NCI-H69 (cell line): ENCODE data around the gene ALAD.
A peak's percentile ranks its signal among the peaks of the same experiment; 100 is the strongest.
"Not testable (repeated sequence)": the region's sequence is repeated elsewhere in the genome, so short reads cannot be mapped to it uniquely, and the experiment has no call there.

ENCODE experiments used
- DNase-seq: peaks from one replicate; lab custom pipeline; 2025; lab: John Stamatoyannopoulos, UW

Gene ALAD

DNA sequence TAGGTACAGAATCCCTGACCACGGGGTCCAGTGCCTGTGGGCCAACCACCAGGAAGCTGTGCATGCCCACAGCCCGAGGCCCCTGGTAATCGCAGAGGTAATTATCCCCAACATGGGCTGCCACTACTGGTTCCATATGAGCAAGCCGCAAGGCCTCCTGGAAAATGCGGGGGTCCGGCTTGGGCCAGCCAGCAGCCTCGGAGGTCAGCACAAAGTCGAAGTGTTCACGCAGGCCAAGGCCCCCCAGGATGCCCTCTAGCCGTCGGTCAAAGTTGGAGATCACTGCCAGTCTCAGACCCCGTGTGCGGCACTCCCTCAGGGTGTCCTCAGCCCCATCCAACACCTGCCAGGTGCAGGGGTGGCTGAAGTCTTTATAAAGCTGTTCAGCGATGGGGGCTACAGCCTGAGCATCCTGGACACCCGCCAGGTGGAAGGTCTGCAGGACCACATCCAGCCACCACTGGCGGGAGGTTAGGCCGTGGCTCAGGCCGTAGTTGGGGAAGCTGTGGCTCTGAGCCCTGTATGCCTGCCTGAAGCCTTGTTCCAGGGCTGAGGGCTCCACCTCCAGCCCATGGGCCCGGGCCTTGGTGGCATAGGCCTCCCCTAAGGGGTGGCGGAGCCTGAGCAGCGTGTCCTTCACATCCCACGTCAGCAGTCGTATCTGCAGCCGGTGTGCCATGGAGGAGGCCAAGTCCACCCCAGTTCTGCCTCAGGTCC, 27.2 kb downstream of the ALAD start:
- DNase-seq = no peak

DNA sequence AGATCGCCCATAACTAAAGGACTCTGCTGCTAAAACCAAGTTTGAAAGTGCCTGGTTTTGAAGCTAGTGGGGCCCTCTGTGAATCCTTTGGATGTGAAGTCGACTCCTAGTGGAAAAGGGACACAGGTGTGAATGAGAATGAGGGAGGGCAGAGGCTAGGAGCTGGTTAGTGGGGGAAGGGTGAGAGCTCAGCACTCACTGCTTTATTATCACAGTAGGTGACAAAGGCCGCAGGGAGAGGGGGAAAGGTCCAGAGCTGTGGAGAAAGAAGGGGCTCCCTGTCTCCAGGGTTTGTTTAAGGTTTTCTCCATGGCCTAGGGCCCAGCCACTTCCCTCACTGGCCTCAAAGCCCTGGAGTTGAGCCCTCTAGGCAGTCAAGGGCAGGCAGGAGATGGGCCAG, 27.8 kb downstream of the ALAD start:
- DNase-seq = peak; percentile 13

DNA sequence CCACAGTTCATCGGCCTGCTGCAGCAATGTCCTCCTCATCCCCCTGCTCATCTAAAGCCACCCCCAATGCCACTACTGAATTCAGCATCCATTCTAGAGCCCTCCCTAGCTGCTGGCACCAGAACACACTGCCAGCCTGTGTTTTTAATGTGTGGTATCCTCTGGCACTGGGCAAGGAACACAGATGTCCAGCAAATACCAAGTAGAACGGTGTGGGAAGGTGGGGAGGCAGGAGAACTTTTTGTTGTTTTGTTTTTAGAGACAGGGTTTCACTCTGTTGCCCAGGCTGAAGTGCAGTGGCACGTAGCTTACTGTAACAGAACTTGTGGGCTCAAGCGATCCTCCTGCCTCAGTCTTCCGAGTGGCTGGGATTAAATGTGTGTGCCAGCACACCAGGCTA, 29.0 kb downstream of the ALAD start:
- no peak for DNase-seq

DNA sequence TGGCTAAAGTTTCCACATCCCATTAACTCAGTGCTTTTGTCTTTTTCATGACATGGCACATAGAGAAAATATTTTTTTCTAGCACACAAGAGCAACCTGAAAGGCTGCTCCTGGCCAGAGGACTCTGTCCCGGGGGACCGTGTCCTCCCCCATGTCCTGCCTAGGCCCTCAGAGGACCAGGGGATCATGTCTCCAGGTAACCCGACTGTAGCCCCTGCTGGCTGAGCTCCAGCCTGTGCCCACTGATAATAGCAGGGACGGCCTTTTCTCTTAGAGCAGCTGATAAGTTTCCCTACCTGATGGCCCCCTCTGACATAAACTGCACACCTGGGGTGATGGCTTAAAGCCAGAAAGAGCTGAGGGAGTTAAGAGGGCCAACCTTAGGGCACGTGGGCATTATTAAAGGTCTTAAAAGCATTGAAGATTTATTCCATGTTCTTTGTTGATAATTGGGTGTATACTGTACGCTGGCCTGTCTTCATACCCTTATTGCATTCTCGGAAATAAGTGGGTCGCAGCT, 30.2 kb downstream of the ALAD start:
- DNase-seq = peak; percentile 35

DNA sequence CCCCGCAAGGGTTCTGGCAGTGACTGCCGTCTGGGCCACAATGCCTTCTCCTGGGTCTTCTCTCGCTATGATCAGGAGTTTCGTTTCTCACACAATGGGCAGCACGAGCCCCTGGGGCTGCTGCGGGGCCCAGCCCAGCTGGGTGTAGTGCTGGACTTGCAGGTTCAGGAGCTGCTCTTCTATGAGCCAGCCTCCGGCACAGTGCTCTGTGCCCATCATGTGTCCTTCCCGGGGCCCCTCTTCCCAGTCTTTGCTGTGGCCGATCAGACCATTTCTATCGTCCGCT, 31.3 kb downstream of the ALAD start:
- DNase-seq = no peak

DNA sequence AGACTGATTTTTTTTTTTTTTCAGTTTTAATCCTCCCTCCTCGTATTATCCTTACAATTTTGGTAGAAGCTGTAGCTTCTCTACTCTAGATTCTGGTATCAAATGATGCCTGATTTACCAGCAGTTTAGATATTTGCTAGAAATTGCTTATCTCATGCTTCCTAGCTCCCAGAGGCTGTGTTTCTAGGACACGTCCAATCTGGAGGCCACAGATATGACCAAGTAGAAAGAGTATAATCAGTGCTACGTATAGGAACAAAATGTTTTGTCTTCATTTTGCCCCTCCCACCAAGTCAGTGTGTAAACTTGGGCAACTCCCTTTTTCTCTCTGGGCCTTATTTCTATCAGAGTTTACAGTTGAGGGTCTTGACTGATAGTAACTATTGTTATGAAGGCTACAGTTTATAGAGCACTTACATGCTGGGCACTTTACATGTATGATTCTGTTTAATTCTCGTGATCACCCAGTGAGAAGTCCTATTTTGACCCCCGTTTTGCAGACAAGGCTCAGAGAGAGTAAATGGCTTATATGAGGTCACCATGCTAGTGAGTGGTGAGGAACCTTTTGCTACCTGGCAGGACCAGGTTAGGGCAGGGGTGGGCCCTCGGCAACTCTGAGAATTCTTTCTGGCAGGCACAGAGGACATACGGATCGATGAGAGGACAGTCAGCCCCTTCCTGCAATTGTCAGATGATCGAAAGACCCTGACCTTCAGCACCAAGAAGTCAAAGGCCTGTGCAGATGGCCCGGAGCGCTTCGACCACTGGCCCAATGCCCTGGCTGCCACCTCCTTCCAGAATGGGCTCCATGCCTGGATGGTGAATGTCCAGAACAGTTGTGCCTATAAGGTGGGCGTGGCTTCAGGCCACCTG, 31.9 kb downstream of the ALAD start:
- no peak for DNase-seq

DNA sequence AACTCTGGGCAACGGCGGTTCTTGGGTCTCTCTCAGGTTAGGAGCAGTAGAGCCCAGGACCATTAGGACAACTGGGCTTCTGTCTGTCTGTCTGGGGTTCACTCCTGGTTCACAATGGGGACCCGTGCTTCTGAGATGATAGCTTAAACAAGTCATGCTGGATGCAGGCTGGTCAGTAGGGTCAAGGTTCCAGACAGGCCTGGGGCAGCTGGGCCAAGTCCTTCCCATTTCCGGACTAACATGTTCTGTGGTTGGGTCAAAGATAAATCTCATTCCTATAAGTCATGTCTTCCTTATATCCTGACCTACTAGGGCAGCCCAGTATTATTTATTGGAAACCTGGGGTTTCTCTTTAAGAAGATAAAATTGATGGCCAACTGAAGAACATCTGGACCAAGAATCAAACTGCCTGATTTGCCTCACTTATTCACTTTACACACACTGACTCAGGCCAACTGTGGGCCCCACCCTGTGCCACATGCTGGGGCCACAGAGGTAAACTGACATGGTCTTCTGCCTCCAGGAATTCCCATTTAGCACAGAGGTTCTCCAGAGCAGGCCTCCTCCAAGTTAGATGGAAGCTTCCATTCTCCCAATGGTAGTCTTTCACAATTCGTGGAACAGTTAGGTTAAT, 32.6 kb downstream of the ALAD start:
- no peak for DNase-seq

DNA sequence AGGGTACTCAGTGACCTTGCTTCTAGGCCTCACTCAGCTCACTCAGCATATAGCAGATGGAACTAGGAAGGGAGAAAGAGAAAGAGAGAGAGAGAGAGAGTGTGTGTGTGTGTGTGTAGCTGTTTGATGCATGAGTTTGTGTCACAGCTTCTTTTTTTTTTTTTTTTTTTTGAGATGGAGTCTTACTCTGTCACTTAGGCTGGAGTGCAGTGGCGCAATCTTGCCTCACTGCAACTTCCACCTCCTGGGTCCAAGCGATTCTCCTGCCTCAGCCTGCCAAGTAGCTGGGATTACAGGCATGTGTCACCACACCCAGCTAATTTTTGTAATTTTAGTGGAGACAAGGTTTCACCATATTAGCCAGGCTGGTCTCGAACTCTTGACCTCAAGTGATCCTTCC, 35.4 kb downstream of the ALAD start:
- not testable (repeated sequence) for DNase-seq

DNA sequence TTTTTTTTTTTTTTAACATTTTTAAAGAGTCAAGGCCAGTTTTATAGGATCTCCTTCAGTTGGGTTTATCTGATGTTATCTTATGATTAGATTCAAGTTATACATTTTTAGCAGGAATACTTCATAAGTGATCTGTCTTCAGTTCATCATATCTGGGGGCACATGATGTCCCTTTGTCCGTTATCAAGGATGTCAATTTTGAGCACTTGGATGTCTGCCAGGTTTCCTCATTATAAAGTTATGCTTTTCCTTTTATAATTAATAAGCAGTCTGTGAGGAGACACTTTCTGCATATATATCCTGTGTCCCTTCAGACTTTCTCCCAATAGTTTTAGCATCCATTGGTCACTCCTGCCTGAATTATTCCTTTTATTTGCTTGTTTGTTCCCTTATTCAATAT, 36.1 kb downstream of the ALAD start:
- DNase-seq = no peak

DNA sequence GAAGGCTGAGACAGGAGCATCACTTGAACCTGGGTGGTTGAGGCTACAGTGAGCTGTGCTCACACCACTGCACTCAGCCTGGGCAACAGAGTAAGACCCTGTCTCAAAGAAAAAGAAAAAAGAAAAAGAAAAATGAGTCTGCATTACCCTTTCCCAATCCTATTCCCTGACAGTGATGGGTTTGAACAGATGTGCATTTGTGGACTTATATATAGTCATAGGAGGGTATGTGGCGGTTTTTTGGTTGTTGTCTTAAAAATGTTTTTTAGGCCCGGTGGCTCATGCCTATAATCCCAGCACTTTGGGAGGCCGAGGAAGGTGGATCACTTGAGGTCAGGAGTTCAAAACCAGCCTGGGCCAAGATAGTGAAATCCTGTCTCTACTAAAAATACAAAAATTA, 37.7 kb downstream of the ALAD start:
- no peak for DNase-seq

DNA sequence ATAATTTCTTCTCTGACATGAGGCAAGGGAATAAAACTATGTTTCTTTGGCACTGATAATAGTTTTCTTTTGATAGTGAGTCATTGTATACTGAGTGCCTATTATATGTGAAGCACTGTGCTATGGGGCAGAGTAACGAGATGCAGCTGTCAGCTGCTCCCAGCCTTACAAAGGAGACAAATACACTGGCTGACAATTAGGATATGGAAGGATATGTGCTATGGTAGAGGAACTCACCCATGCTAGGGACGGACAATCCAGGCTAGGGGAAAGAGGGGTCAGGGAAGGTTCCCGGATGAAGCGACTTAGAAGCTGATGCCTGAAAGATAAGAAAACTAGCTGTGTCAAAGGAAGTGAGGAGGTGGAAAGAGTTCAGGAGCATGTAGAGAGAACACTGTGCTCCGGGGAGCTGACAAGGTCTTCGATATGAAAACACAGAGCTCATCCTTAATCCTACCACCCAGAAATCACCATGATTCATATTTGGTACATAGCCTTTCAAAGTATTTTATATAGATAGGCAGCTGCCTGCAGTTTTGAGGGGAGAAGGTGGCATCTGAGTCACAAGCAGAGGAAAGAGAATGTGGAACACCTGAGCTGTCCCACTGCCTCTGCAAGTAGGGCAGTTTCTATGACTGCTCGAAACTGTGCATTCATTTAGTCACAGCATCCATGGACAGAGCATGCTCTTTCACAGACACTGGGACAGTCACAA, 39.6 kb downstream of the ALAD start:
- peak; percentile 19 for DNase-seq

DNA sequence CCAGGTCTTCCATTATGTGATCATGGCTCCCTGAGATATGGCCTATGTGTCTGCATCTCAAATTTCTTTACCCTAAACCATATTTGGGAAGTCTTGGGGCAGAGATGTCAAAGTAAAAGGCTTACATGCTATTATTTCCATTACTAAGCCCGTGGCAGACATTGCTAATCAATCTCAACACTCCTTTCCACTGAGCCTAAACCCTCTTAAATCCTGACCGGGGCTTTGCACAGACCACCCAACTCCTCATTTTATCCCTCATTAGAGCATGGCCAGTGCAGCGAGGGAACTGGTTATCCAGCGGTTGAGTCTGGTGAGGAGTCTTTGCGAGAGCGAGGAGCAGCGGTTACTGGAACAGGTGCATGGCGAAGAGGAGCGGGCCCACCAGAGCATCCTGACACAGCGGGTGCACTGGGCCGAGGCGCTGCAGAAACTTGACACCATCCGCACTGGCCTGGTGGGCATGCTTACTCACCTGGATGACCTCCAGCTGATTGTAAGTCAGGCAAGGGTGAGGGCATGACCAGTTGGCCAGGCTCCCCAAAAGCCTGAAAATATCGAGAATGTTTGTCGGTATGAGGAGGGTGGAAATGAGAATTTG, 40.7 kb downstream of the ALAD start:
- no peak for DNase-seq

DNA sequence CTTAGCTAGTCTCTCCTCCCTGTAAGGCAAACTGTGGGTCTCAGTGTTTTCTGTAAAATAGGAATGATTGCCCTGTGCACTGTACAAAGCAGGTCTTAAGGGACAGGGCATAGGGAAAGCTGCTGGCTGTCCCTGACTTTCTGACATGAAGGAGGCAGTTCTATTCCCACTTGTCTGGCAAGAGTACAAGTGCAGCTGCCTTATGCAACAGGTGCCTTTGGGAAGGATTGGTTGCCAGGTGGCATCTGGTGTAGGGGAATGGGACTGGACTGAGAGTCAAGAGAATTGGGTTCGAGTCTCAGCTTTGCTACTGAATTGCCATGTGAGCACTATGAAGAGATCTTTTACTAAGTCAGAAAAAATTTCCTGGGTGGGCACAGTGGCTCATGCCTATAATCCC, 41.7 kb downstream of the ALAD start:
- DNase-seq = no peak

DNA sequence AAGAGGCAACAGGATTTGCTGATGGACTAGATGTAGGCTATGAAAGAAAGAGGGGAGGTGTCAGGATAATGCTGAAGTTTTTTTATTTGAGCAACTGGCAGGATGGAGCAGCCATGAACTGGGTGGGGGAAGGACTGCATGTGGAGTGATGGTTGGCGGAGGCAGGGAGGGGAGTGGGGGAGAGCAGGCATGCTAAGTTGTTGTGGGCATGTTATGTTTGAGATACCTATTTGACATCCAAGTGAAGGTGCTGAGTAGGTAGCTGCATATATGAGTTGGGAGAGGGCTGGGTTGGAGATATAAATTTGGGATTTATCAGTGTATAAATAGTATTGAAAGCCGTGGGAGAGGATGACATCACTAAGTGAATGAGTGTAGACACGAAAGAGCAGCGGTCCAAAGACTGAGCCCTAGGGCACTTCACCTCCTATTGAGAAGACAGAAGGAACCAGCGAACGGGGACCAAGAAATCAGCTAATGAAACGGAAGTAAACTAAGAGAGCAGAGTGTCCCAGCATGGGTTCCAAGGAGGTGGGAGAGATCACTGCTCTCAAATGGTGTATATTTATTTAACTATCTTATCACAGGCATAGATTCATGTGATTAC, 44.3 kb downstream of the ALAD start:
- DNase-seq = peak; percentile 67

DNA sequence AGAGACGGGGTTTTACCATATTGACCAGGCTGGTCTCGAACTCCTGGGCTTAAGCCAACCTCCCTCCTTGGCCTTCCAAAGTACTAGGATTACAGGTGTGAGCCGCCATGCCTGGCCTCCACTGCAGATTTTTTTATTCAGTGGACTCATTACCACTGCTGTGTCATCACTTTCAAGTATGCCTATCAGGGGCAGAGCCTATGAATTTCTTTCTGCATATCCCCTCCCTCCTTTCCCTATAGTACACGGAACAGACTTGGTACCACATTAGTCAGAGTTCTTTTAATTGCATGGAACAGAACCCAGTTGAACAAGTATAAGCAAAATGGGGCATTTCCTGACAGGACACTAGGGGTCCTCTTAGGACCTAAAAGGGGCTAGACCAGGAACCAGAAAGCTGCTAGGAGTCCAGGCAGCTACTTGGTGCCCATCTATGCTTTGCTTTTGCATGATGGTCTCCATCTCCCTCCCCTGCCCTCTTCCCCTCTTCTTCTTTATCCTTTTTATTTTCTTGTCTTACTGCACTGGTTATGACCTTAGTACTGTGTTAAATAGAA, 46.0 kb downstream of the ALAD start:
- DNase-seq = no peak

DNA sequence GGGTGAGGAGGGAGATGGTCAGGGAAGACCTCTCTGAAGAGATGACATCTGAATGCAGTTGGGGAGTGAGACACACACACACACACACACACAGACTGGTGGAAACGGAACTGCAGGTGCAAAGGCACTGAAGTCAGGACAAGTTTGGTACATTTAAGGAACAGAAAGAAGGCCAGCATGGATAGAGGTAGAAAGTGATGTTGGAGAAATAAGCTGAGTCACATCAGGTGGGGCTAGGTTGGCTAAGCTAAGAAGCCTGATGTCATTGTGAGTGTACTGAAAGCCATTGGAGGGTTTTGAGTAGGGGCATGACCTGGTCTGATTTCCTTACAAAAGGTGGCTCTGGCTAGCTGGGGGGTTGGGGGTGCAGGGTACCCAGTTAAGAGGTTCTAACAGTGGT, 48.7 kb downstream of the ALAD start:
- DNase-seq = no peak

DNA sequence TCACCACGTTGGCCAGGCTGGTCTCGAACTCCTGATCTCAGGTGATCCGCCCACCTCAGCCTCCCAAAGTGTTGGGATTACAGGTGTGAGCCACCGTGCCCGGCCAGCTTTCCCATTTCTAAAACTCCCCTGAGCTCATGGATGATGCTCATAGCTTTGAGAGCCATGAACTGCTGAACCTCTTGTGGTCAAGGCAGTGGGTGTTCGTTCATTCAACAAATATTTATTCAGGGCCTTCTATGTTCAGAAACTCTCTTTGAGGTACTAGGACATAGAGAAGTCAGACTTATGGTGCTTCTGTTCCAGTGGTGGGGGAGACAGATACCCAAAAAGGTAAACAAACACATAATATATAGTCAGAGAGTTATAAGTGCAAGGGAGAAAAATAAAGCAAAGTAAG, 49.1 kb downstream of the ALAD start:
- no peak for DNase-seq

DNA sequence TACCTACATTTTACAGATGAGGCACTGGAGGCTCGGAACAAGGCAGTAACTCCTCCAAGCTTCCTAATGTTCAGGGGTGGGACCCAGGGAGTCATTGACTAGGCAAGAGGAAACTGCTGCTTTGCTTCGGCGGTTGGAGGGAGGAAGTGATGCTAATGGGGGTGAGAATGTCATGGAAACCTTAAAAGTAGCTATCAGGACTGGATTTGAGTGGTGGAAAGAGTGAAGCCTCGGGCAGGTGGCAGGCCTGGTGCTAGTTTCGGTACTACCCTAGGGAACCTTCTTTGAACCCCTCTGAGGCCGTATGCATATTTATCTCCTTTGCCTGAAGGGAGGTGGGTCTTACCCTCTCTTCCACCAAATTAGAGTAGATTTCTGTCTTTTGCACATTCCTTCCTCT, 50.1 kb downstream of the ALAD start:
- peak; percentile 29 for DNase-seq

DNA sequence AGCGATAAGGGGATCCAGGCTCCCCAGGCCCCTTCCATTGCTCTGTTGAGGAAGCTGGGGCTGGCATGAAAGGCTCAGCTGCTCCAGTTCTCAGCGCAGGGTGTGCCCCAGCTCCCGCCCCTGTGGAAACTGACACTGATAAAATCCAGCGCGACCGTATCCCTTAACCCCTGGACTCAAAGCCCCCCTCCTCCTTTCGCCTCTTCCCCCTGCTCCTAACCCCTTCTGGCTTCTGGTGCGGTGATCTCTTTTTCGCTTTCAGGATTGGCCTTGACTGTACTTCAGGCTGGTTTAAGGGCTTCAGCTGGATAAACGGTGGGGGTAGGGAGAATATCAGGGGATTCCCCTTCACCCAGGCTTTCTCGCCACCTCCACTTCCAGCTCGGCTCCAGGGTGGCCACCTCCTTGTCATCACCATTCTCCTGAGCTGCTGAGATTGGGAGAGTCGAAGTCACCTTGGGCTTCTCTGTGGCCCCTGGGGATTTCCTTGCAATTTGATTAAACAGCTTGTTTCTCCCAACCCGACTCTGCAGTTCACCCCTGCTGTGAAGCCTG, 50.9 kb downstream of the ALAD start:
- peak; percentile 73 for DNase-seq

DNA sequence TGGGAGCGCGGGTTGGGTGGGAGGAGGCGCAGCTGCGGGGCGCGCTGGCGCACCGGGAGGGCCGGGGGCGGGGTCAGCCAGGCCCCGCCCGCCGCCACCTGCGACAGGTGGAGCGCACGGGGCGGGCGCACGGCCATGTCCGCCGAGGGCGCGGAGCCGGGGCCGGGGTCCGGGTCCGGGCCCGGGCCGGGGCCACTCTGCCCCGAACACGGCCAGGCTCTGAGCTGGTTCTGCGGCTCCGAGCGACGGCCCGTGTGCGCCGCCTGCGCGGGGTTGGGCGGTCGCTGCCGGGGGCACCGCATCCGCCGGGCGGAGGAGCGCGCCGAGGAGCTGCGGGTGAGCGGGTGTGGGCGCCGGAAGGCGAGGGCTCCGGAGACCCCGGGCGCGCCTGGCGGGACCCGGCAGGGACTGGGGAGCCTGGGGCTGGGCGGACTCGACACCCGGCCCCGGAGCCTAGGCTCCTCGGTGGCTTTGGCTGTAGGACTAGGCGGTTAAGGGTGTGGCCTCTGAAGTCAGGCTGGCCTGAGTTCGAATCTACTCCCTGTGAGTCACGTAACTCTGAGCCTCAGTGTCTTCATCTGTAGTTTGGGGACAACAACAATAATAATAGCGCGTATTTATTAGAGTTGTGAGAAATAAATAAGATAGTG, 51.5 kb downstream of the ALAD start, which contains the start of gene BSPRY:
Gene BSPRY (plus strand): TSS at position 97 of the 650 bp plus-strand sequence. CDS start 39 bp downstream, at position 136.
- peak; percentile 84 for DNase-seq
